HG03139 (cell line): ENCODE results near the gene VAMP2.

Experiments
- ATAC-seq: cut with Tn5 transposase; IDR thresholded peaks from one replicate; pipeline ENCODE4 v1.9.1; 2021; ENCODE audit not compliant: unreplicated experiment

Gene VAMP2

GRCh38 chr17:8143581-8144400, 19.0 kb downstream of the VAMP2 start:
- ATAC-seq, result no peak

GRCh38 chr17:8142887-8143580, 19.7 kb downstream of the VAMP2 start:
- no peak for ATAC-seq

GRCh38 chr17:8142158-8142886, 20.4 kb downstream of the VAMP2 start:
- no peak for ATAC-seq

GRCh38 chr17:8141741-8142140, 21.0 kb downstream of the VAMP2 start:
- no peak for ATAC-seq

GRCh38 chr17:8141045-8141444, 21.7 kb downstream of the VAMP2 start:
- no peak for ATAC-seq

GRCh38 chr17:8140065-8141029, 22.4 kb downstream of the VAMP2 start:
- ATAC-seq, result no peak

- peak; percentile 79 for ATAC-seq
Observed at GRCh38 chr17:8138672-8139371, 23.9 kb downstream of the VAMP2 start.

- ATAC-seq, result peak; percentile 7
Observed at GRCh38 chr17:8138374-8138671, 24.4 kb downstream of the VAMP2 start.

GRCh38 chr17:8137645-8138373, 24.9 kb downstream of the VAMP2 start:
- ATAC-seq, result no peak

GRCh38 chr17:8133941-8134340, 28.8 kb downstream of the VAMP2 start:
- no peak for ATAC-seq

- ATAC-seq, result no peak
Observed at GRCh38 chr17:8133399-8133798, 29.3 kb downstream of the VAMP2 start.

GRCh38 chr17:8131844-8132441, 30.8 kb downstream of the VAMP2 start:
- no peak for ATAC-seq

GRCh38 chr17:8128125-8128784, 34.5 kb downstream of the VAMP2 start:
- ATAC-seq, result no peak

GRCh38 chr17:8126491-8127066, 36.2 kb downstream of the VAMP2 start:
- no peak for ATAC-seq

GRCh38 chr17:8125947-8126490, 36.7 kb downstream of the VAMP2 start:
- no peak for ATAC-seq

GRCh38 chr17:8125154-8125946, 37.4 kb downstream of the VAMP2 start:
- ATAC-seq, result no peak
